Suprapubic skin (tissue), 4 donors: Measurements from ENCODE around the gene RYR3.

ENCODE experiments used
- CTCF ChIP-seq, 2 donors: fragments of 200-600 bp in 1 of 2; fragments of 450-650 bp in 1 of 2; sonication (generic) in 1 of 2; IDR thresholded peaks; one replicate each; pipeline ENCODE4 v1.5.1; 2016 to 2019; ENCODE audit warnings: antibody characterized with exemption in 2 of 2, mild to moderate bottlenecking in 1 of 2, moderate library complexity in 1 of 2
- EP300 ChIP-seq: sonication (generic); formaldehyde crosslinking; IDR thresholded peaks from one replicate; pipeline ENCODE4 v1.6.1; 2017; ENCODE audit warnings: antibody characterized with exemption
- POLR2A ChIP-seq, 2 donors: fragments of 450-650 bp; IDR thresholded peaks; one replicate each; pipeline ENCODE4 v1.6.1; 2017; ENCODE audit warnings: antibody characterized with exemption in 2 of 2, mild to moderate bottlenecking in 2 of 2, moderate library complexity in 2 of 2
- POLR2AphosphoS5 ChIP-seq, 3 donors: sonication (generic); formaldehyde crosslinking; IDR thresholded peaks; one replicate each; pipeline ENCODE4 v1.6.1; 2017; ENCODE audit warnings: antibody characterized with exemption in 3 of 3

- no peak for TF ChIP-seq POLR2AphosphoS5 (IDR thresholded peaks at IDR 0.05)
- no peak for TF ChIP-seq CTCF (IDR thresholded peaks at IDR 0.05)
- TF ChIP-seq POLR2A (IDR thresholded peaks at IDR 0.05), result no peak
- no peak for TF ChIP-seq EP300
Measured at GRCh38 chr15:33494306-33494705, 183.5 kb downstream of the RYR3 start.
